Erythroblast (primary cell): ENCODE measurements around the gene DEUP1.

ENCODE experiments used
- GATA1 ChIP-seq: IDR thresholded peaks from 2 replicates; pipeline ENCODE4 v1.6.1; 2011; ENCODE audit warnings: low read depth, mild to moderate bottlenecking, control low read depth, low read length, moderate library complexity
- POLR2A ChIP-seq: IDR thresholded peaks from 2 replicates; pipeline ENCODE4 v1.6.1; 2011; ENCODE audit warnings: mild to moderate bottlenecking, low read length

GRCh38 chr11:93319224-93319839 is 11.2 kb upstream of the DEUP1 start:
- TF ChIP-seq POLR2A (no peak), GATA1 (no peak)
